Mesendoderm (in vitro differentiated cells): ENCODE measurements around the gene HDHD3.
"Not testable (repeated sequence)": the region's sequence is repeated elsewhere in the genome, so short reads cannot be mapped to it uniquely, and the experiment has no call there.

Experiments
- DNase-seq: peaks from one replicate; pipeline ENCODE4 v3.0.0; 2013
- H2AK5ac ChIP-seq: 2 replicates; pipeline ENCODE4 v1.6.1; 2013; ENCODE audit warnings: low read length, inconsistent platforms
- H2BK120ac ChIP-seq: 2 replicates; pipeline ENCODE4 v1.6.1; 2013; ENCODE audit warnings: low read depth, mild to moderate bottlenecking, low read length, moderate library complexity, mixed read lengths
- H2BK15ac ChIP-seq: replicated peaks from 2 replicates; pipeline ENCODE4 v1.6.1; 2013; ENCODE audit warnings: low read depth, mild to moderate bottlenecking, moderate library complexity
- H2BK5ac ChIP-seq: 2 replicates; pipeline ENCODE4 v1.6.1; 2013; ENCODE audit warnings: low read length, inconsistent platforms
- H3K18ac ChIP-seq: 2 replicates; pipeline ENCODE4 v1.6.1; 2013; ENCODE audit warnings: mild to moderate bottlenecking, low read length, mixed read lengths
- H3K23ac ChIP-seq: one replicate; pipeline ENCODE4 v1.6.1; 2013; ENCODE audit warnings: low read length
- H3K27ac ChIP-seq: 2 replicates; pipeline ENCODE4 v1.5.1; 2013; ENCODE audit warnings: low read depth, mild to moderate bottlenecking, inconsistent platforms, low read length, moderate library complexity
- H3K27me3 ChIP-seq: 2 replicates; pipeline ENCODE4 v1.6.1; 2013; ENCODE audit warnings: low read length, control low read depth, mild to moderate bottlenecking, inconsistent platforms; ENCODE audit not compliant: insufficient read depth, poor library complexity
- H3K36me3 ChIP-seq: 2 replicates; pipeline ENCODE4 v1.6.1; 2013; ENCODE audit warnings: low read length, inconsistent platforms; ENCODE audit not compliant: control insufficient read depth, insufficient read depth
- H3K4ac ChIP-seq: one replicate; pipeline ENCODE4 v1.6.1; 2013; ENCODE audit warnings: low read depth, mild to moderate bottlenecking, low read length, moderate library complexity
- H3K4me1 ChIP-seq: 2 replicates; pipeline ENCODE4 v1.6.1; 2013; ENCODE audit warnings: low read depth, low read length, inconsistent platforms; ENCODE audit not compliant: control insufficient read depth
- H3K4me2 ChIP-seq: 2 replicates; pipeline ENCODE4 v1.6.1; 2013; ENCODE audit warnings: low read length
- H3K4me3 ChIP-seq: 2 replicates; pipeline ENCODE4 v1.5.1; 2013; ENCODE audit warnings: mild to moderate bottlenecking, low read length
- H3K56ac ChIP-seq: one replicate; pipeline ENCODE4 v1.6.1; 2013; ENCODE audit warnings: low read length
- H3K79me1 ChIP-seq: 2 replicates; pipeline ENCODE4 v1.6.1; 2013; ENCODE audit warnings: low read length, inconsistent platforms
- H3K79me2 ChIP-seq: 2 replicates; pipeline ENCODE4 v1.6.1; 2013; ENCODE audit warnings: mild to moderate bottlenecking, low read length; ENCODE audit not compliant: control insufficient read depth, insufficient read depth
- H3K9ac ChIP-seq: 2 replicates; pipeline ENCODE4 v1.6.1; 2013; ENCODE audit warnings: low read length, inconsistent platforms
- H4K5ac ChIP-seq: one replicate; pipeline ENCODE4 v1.6.1; 2013; ENCODE audit warnings: low read length
- H4K8ac ChIP-seq: one replicate; pipeline ENCODE4 v1.6.1; 2013; ENCODE audit warnings: low read depth, mild to moderate bottlenecking, control low read depth, low read length, moderate library complexity
- WGBS: extraction: QIAGEN DNeasy Blood & Tissue Kit; methylation state at CpG from one replicate; pipeline ENCODE4 v1.1.7; 2013; ENCODE audit warnings: low lambda C conversion rate, missing lambda C conversion rate; ENCODE audit not compliant: insufficient coverage; ENCODE audit errors: extremely low coverage; 5-methylcytosine and 5-hydroxymethylcytosine counted together

HDHD3 gene

GRCh38 chr9:113410207-113410864, 33.5 kb upstream of the HDHD3 start, which contains the start of the genes C9orf43 and POLE3:
C9orf43 (plus strand) TSS chr9:113410747; CDS start chr9:113413494, 2,747 bp downstream.
POLE3 (minus strand) TSS chr9:113410675; CDS start chr9:113410293, 382 bp downstream.
- peak within 1 kb of the TSS; percentile 65 for H3K4ac ChIP-seq
- WGBS, result no CpG with 5 or more reads among the region's 61 CpGs
- peak within 1 kb of the TSS; percentile 75 for H3K4me3 ChIP-seq
- peak within 1 kb of the TSS; percentile 50 for H2AK5ac ChIP-seq
- H3K4me2 ChIP-seq, result peak within 1 kb of the TSS; percentile 99
- peak within 1 kb of the TSS; percentile 96 for H2BK5ac ChIP-seq
- peak within 1 kb of the TSS; percentile 92 for H3K18ac ChIP-seq
- peak within 1 kb of the TSS; percentile 42 for H4K8ac ChIP-seq
- H3K27me3 ChIP-seq, result no peaks in the 10 kb centered on the region
- DNase-seq, result peak; percentile 98
- H3K9ac ChIP-seq, result peak within 1 kb of the TSS; percentile 94
- H3K79me2 ChIP-seq, result peaks cover 17% of the 10 kb centered on the region
- peaks cover 9% of the 10 kb centered on the region for H3K36me3 ChIP-seq
- peak within 1 kb of the TSS; percentile 99 for H3K56ac ChIP-seq
- H2BK15ac ChIP-seq, result no peak within 1 kb of the TSS
- peaks cover 7% of the 10 kb centered on the region for H3K79me1 ChIP-seq
- peaks cover 2% of the 10 kb centered on the region for H3K4me1 ChIP-seq
- H3K23ac ChIP-seq, result peak within 1 kb of the TSS; percentile 91
- H2BK120ac ChIP-seq, result no peak within 1 kb of the TSS
- peak within 1 kb of the TSS; percentile 88 for H4K5ac ChIP-seq
- peak within 1 kb of the TSS; percentile 91 for H3K27ac ChIP-seq

DNA sequence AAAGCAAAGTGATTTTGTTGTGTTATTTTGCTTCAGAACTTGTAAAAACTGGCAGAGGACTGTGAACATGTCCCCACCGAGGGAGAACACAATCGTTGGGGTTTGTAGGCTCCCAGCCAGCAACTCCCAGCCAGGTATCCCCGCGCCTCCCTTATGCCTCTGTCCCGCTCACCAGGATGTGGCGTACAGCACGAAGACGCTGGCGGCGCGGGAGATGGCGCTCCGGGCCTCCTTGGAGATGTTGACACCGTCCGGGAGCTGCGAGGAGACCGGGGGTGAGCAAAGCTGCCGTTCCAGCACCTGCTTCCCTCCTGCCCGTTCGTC, 33.1 kb upstream of the HDHD3 start:
- H3K27me3 ChIP-seq, result no peaks in the 10 kb centered on the region
- peak overlapping the region; percentile 99 for H3K56ac ChIP-seq
- H3K23ac ChIP-seq, result peak overlapping the region; percentile 91
- peaks cover 2% of the 10 kb centered on the region for H3K4me1 ChIP-seq
- peak overlapping the region; percentile 41 for H3K4me3 ChIP-seq
- peak overlapping the region; percentile 99 for H3K4me2 ChIP-seq
- no peak overlapping the region for H4K5ac ChIP-seq
- peaks cover 9% of the 10 kb centered on the region for H3K36me3 ChIP-seq
- peak overlapping the region; percentile 19 for H3K4ac ChIP-seq
- H3K27ac ChIP-seq, result peak overlapping the region; percentile 91
- DNase-seq, result no peak
- H2BK15ac ChIP-seq, result no peak overlapping the region
- H2AK5ac ChIP-seq, result no peak overlapping the region
- H2BK5ac ChIP-seq, result peak overlapping the region; percentile 23
- no peak overlapping the region for H4K8ac ChIP-seq
- H3K9ac ChIP-seq, result peak overlapping the region; percentile 93
- no CpG with 5 or more reads among the region's 20 CpGs for WGBS
- no peak overlapping the region for H2BK120ac ChIP-seq
- peaks cover 7% of the 10 kb centered on the region for H3K79me1 ChIP-seq
- peaks cover 17% of the 10 kb centered on the region for H3K79me2 ChIP-seq
- peak overlapping the region; percentile 3 for H3K18ac ChIP-seq

- no peak overlapping the region for H3K23ac ChIP-seq
- H3K4me3 ChIP-seq, result peak overlapping the region; percentile 41
- H2BK120ac ChIP-seq, result no peak overlapping the region
- peaks cover 17% of the 10 kb centered on the region for H3K79me2 ChIP-seq
- no peak overlapping the region for H4K5ac ChIP-seq
- no peaks in the 10 kb centered on the region for H3K27me3 ChIP-seq
- peaks cover 2% of the 10 kb centered on the region for H3K4me1 ChIP-seq
- no peak overlapping the region for H3K27ac ChIP-seq
- peaks cover 9% of the 10 kb centered on the region for H3K36me3 ChIP-seq
- H3K4me2 ChIP-seq, result peak overlapping the region; percentile 99
- H3K18ac ChIP-seq, result no peak overlapping the region
- no peak overlapping the region for H2BK5ac ChIP-seq
- H2AK5ac ChIP-seq, result peak overlapping the region; percentile 50
- peaks cover 7% of the 10 kb centered on the region for H3K79me1 ChIP-seq
- no CpG with 5 or more reads among the region's 10 CpGs for WGBS
- peak overlapping the region; percentile 93 for H3K9ac ChIP-seq
- no peak overlapping the region for H3K4ac ChIP-seq
- H3K56ac ChIP-seq, result peak overlapping the region; percentile 99
- no peak overlapping the region for H2BK15ac ChIP-seq
- no peak overlapping the region for H4K8ac ChIP-seq
- no peak for DNase-seq
These were observed 32.7 kb upstream of the HDHD3 start for GRCh38 chr9:113409481-113409880.

DNA sequence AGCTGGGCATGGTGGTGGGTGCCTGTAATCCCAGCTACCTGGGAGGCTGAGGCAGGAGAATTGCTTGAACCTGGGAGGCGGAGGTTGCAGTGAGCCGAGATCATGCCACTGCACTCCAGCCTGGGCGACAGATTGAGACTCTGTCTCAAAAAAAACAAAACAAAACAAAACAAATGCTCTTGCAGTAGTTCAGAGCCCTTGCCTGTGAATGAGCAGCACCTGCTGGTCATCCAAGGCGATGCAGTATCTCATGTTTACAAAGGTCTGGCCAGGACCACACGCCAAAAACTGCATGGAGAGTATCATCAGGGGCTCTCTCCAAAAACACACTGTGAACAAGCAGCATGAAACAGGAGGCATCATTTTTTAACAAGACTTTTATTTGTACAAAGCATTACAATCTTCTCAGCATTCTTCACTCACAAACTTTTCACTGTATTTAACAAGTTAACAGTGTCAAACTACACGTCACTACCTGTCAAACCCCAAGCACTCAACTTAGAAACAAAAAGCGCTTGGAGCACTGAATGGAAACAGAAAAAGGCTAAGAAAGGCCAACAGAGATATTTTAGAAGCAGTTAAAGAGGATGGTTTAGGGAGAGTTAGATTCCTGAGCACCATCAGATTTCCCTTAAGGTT, 30.2 kb upstream of the HDHD3 start:
- H2BK15ac ChIP-seq, H2AK5ac ChIP-seq, H3K4me3 ChIP-seq, H3K9ac ChIP-seq, H3K23ac ChIP-seq, H3K56ac ChIP-seq, H3K36me3 ChIP-seq, H3K18ac ChIP-seq, H3K4ac ChIP-seq, H3K4me1 ChIP-seq, H3K27ac ChIP-seq, H3K27me3 ChIP-seq, H3K4me2 ChIP-seq, H2BK120ac ChIP-seq, H3K79me1 ChIP-seq, H4K8ac ChIP-seq, H2BK5ac ChIP-seq, H4K5ac ChIP-seq: not testable (repeated sequence)
- peaks cover 17% of the 10 kb centered on the region for H3K79me2 ChIP-seq
- WGBS, result no CpG with 5 or more reads among the region's 7 CpGs
- peak; percentile 82 for DNase-seq

DNA sequence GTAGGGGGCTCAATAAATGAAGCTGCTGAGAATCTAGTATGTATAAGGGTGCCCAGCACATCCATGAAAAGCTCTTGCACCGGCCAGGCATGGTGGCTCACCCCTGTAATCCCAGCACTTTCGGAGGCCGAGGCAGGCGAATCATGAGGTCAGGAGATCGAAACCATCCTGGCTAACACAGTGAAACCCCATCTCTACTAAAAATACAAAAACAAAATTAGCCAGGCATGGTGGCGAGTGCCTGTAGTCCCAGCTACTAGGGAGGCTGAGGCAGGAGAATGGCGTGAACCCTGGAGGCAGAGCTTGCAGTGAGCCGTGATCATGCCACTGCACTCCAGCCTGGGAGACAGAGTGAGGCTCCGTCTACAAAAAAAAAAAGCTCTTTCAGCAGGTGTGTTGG, 29.6 kb upstream of the HDHD3 start:
- not testable (repeated sequence) for H4K5ac ChIP-seq, H3K4ac ChIP-seq, H3K18ac ChIP-seq, H3K27me3 ChIP-seq, H3K4me3 ChIP-seq, H2BK120ac ChIP-seq, DNase-seq, H3K36me3 ChIP-seq, H4K8ac ChIP-seq, H2AK5ac ChIP-seq, H3K4me1 ChIP-seq, H3K79me1 ChIP-seq, H3K23ac ChIP-seq, H3K27ac ChIP-seq, H3K4me2 ChIP-seq, H3K9ac ChIP-seq, H2BK5ac ChIP-seq, H2BK15ac ChIP-seq, H3K56ac ChIP-seq
- H3K79me2 ChIP-seq, result peaks cover 17% of the 10 kb centered on the region
- WGBS, result no CpG with 5 or more reads among the region's 9 CpGs
